ENCODE measurements around the gene PIK3C2A. TPM values are rescaled to one million over a fixed set of nuclear protein-coding genes. Genes with fewer than 3 reads are reported as not detected.
"Not testable (repeated sequence)": the region's sequence is repeated elsewhere in the genome, so short reads cannot be mapped to it uniquely, and the experiment has no call there.

Gene PIK3C2A
- total RNA-seq, 1 donor from 2014 or later = 84.6 TPM

GRCh38 chr11:17250561-17251350 is 43.0 kb upstream of the PIK3C2A start:
- Mint-ChIP-seq H3K9me3 (ENCODE audit: unreplicated experiment) (no peaks in the 10 kb centered on the region), H3K36me3 (ENCODE audit: low read depth, unreplicated experiment) (no peaks in the 10 kb centered on the region), H3K27me3 (ENCODE audit: unreplicated experiment) (no peaks in the 10 kb centered on the region), H3K4me3 (ENCODE audit: unreplicated experiment) (no peak overlapping the region), H3K27ac (ENCODE audit: unreplicated experiment) (no peak overlapping the region), H3K4me1 (ENCODE audit: unreplicated experiment) (no peaks in the 10 kb centered on the region)
- TF ChIP-seq CTCF (IDR thresholded peaks at IDR 0.05; ENCODE audit: unreplicated experiment) = no peak
- DNase-seq (ENCODE audit: low spot score) = no peak

- TF ChIP-seq CTCF (IDR thresholded peaks at IDR 0.05; ENCODE audit: unreplicated experiment) = no peak
Measured at GRCh38 chr11:17244046-17244445, 36.3 kb upstream of the PIK3C2A start.

DNA sequence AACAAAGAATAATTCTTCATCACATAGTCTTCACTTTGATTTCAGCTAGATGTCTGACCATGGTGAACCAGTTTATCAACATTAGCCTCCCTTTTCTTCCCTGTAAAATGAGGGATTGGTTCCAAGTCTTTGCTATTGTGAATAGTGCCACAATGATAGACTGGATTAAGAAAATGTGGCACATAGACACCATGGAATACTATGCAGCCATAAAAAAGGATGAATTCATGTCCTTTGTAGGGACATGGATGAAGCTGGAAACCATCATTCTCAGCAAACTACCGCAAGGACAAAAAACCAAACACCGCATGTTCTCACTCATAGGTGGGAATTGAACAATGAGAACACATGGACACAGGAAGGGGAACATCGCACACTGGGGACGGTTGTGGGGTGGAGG is 35.2 kb upstream of the PIK3C2A start:
- H3K36me3 Mint-ChIP-seq (ENCODE audit: low read depth, unreplicated experiment) = not testable (repeated sequence)

More at GRCh38 chr11:17244046-17244445, 36.3 kb upstream of the PIK3C2A start:
- no peaks in the 10 kb centered on the region for H3K9me3 Mint-ChIP-seq (ENCODE audit: unreplicated experiment)
- no peak for DNase-seq (ENCODE audit: low spot score)
- peaks cover 2% of the 10 kb centered on the region for H3K27me3 Mint-ChIP-seq (ENCODE audit: unreplicated experiment)
- no peaks in the 10 kb centered on the region for H3K36me3 Mint-ChIP-seq (ENCODE audit: low read depth, unreplicated experiment)
- no peak overlapping the region for H3K4me3 Mint-ChIP-seq (ENCODE audit: unreplicated experiment)
- no peak overlapping the region for H3K27ac Mint-ChIP-seq (ENCODE audit: unreplicated experiment)
- H3K4me1 Mint-ChIP-seq (ENCODE audit: unreplicated experiment) = no peaks in the 10 kb centered on the region

DNA sequence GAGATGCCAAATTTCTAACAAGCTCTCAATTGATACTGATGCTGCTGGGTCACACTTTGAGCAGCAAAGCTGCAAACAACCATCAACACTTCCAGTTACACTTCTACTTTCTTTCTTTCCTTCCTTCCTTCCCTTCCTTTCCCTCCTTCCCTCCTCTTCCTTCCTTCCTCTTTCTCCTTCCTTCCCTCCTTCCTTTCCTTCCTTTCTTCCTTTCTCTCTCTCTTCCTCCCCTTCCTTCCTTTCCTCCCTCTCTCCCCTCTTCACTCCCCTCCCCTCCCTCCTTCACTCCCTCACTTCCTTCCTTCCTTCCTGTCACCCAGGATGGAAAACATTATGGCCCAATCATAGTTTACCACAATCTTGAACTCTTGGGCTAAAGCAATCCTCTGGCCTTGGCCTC is 33.0 kb upstream of the PIK3C2A start:
- Mint-ChIP-seq H3K27me3 (ENCODE audit: unreplicated experiment) (peaks cover 2% of the 10 kb centered on the region), H3K9me3 (ENCODE audit: unreplicated experiment) (no peaks in the 10 kb centered on the region), H3K36me3 (ENCODE audit: low read depth, unreplicated experiment) (no peaks in the 10 kb centered on the region), H3K27ac (ENCODE audit: unreplicated experiment) (no peak overlapping the region), H3K4me3 (ENCODE audit: unreplicated experiment) (no peak overlapping the region), H3K4me1 (ENCODE audit: unreplicated experiment) (no peaks in the 10 kb centered on the region)
- no peak for TF ChIP-seq CTCF (IDR thresholded peaks at IDR 0.05; ENCODE audit: unreplicated experiment)
- no peak for DNase-seq (ENCODE audit: low spot score)

More for the DNA sequence above, 35.2 kb upstream of the PIK3C2A start:
- not testable (repeated sequence) for H3K4me1 Mint-ChIP-seq (ENCODE audit: unreplicated experiment); H3K27me3 Mint-ChIP-seq (ENCODE audit: unreplicated experiment); DNase-seq (ENCODE audit: low spot score); H3K9me3 Mint-ChIP-seq (ENCODE audit: unreplicated experiment); H3K27ac Mint-ChIP-seq (ENCODE audit: unreplicated experiment); H3K4me3 Mint-ChIP-seq (ENCODE audit: unreplicated experiment)

- H3K4me1 Mint-ChIP-seq (ENCODE audit: unreplicated experiment); H3K27me3 Mint-ChIP-seq (ENCODE audit: unreplicated experiment); DNase-seq (ENCODE audit: low spot score); H3K36me3 Mint-ChIP-seq (ENCODE audit: low read depth, unreplicated experiment); H3K27ac Mint-ChIP-seq (ENCODE audit: unreplicated experiment); H3K9me3 Mint-ChIP-seq (ENCODE audit: unreplicated experiment); H3K4me3 Mint-ChIP-seq (ENCODE audit: unreplicated experiment): not testable (repeated sequence)
Measured at GRCh38 chr11:17239927-17240326, 32.1 kb upstream of the PIK3C2A start.

DNA sequence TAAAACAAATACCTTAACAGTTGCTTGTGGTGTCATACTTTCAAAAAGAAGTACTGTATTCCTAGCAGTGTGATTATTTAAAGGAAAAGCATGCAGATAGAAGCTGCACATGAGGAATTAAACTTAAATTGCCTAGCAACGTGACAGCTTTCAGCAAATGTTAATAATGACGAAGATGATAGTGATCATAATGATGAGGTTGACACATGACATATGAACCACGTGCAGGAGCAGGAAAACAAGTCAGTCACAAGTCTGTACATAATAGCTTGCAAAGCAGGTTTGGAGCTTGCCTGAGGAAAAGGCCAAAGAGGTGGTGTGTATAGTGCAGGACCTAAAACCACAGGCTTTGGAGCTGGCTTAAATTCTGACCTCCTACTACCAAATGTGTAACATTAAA is 30.6 kb upstream of the PIK3C2A start:
- H3K4me1 Mint-ChIP-seq (ENCODE audit: unreplicated experiment) = no peaks in the 10 kb centered on the region
- no peak overlapping the region for H3K4me3 Mint-ChIP-seq (ENCODE audit: unreplicated experiment)
- no peak for TF ChIP-seq CTCF (IDR thresholded peaks at IDR 0.05; ENCODE audit: unreplicated experiment)
- no peak overlapping the region for H3K27ac Mint-ChIP-seq (ENCODE audit: unreplicated experiment)
- H3K27me3 Mint-ChIP-seq (ENCODE audit: unreplicated experiment) = peaks cover under 1% of the 10 kb centered on the region
- no peaks in the 10 kb centered on the region for H3K36me3 Mint-ChIP-seq (ENCODE audit: low read depth, unreplicated experiment)
- H3K9me3 Mint-ChIP-seq (ENCODE audit: unreplicated experiment) = no peaks in the 10 kb centered on the region
- DNase-seq (ENCODE audit: low spot score) = no peak

All from endothelial cell (in vitro differentiated cells).